Measurements from ENCODE around the gene PPP1R11. TPM values are rescaled to one million over a fixed set of nuclear protein-coding genes. Genes with fewer than 3 reads are reported as not detected.
A peak's percentile ranks its signal among the peaks of the same experiment; 100 is the strongest.
"Not testable (repeated sequence)": the region's sequence is repeated elsewhere in the genome, so short reads cannot be mapped to it uniquely, and the experiment has no call there.

The PPP1R11 gene
- total RNA-seq, 1 donor from 2014 or later = 56.1 TPM

DNA sequence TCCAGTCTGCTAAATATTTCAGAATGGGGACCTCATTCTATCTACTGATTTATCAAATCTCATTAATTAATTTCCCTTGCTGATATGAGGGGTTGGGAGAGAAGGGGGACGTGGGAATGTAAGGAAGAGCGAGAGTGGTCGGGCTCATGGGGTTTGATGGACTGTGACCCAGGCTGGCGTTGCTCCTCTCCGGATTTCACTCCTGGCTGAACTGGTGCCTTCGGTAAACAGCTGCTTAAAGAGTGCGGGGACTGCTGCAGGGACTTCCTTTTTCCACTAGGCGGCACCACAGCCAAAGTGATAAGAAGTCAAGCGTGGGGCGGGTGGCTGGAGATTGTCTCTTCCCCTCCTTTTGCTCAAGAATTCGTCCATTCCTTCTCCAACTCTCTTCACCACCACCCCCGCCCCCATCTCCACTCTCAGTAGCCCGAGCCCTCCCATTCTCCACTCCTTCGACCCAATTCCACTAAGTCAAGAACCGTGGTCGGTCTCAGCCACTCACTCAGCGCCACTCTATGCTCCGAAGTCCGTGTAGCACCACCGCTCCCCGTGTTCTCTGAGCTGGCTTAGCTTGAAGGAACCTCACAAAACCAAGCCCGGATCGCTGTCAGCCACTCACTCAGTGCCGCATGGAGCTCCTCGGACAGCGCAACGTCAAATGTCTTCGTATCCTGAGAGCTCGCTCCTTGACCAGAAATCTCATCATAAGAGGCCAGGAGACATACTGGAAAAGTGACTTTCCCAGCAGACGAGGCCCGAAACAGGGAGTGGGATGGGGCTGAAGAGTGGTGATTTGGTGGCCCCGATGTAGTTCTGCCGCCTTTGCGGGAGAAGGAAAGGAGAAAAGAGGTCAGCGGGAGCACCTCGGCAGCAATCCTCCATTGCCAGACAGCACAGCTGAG, 36.2 kb downstream of the PPP1R11 start:
- H3K9me3 Mint-ChIP-seq = no peaks in the 10 kb centered on the region
- peak overlapping the region; percentile 5 for H3K27ac Mint-ChIP-seq
- DNase-seq (ENCODE audit: low spot score) = peak; percentile 79
- intact Hi-C loops (cut with micrococcal nuclease) = loop anchor here (1.0 to 5.0 kb wide), 3 partner anchors 28 to 67 kb away; partner anchors contain the start of gene PPP1R11
- H3K27me3 Mint-ChIP-seq (ENCODE audit: low read depth) = peaks cover 60% of the 10 kb centered on the region
- peaks cover 26% of the 10 kb centered on the region for H3K4me1 Mint-ChIP-seq (ENCODE audit: low read depth)
- peaks cover 4% of the 10 kb centered on the region for H3K36me3 Mint-ChIP-seq (ENCODE audit: low read depth)
- H3K4me3 Mint-ChIP-seq (ENCODE audit: low read depth) = peak overlapping the region; percentile 77

- no peak for DNase-seq (ENCODE audit: low spot score)
- H3K4me1 Mint-ChIP-seq (ENCODE audit: low read depth) = peaks cover 26% of the 10 kb centered on the region
- H3K9me3 Mint-ChIP-seq = no peaks in the 10 kb centered on the region
- peaks cover 4% of the 10 kb centered on the region for H3K36me3 Mint-ChIP-seq (ENCODE audit: low read depth)
- intact Hi-C loops (cut with micrococcal nuclease) = loop anchor here (1.0 to 5.0 kb wide), 3 partner anchors 27 to 66 kb away; partner anchors contain the start of gene PPP1R11
- H3K4me3 Mint-ChIP-seq (ENCODE audit: low read depth) = peak overlapping the region; percentile 77
- H3K27ac Mint-ChIP-seq = no peak overlapping the region
- peaks cover 58% of the 10 kb centered on the region for H3K27me3 Mint-ChIP-seq (ENCODE audit: low read depth)
These were observed 36.8 kb downstream of the PPP1R11 start for GRCh38 chr6:30103872-30104179.

GRCh38 chr6:30104661-30105060, 37.7 kb downstream of the PPP1R11 start:
- peaks cover 2% of the 10 kb centered on the region for H3K36me3 Mint-ChIP-seq (ENCODE audit: low read depth)
- H3K4me1 Mint-ChIP-seq (ENCODE audit: low read depth) = peaks cover 26% of the 10 kb centered on the region
- H3K4me3 Mint-ChIP-seq (ENCODE audit: low read depth) = no peak overlapping the region
- no peak overlapping the region for H3K27ac Mint-ChIP-seq
- DNase-seq (ENCODE audit: low spot score) = no peak
- peaks cover 54% of the 10 kb centered on the region for H3K27me3 Mint-ChIP-seq (ENCODE audit: low read depth)
- no peaks in the 10 kb centered on the region for H3K9me3 Mint-ChIP-seq
- intact Hi-C loops (cut with micrococcal nuclease) = loop anchor here (5.0 kb wide), 1 partner anchor 37 kb away; the partner anchor contains the start of gene PPP1R11

GRCh38 chr6:30111266-30111856, 44.4 kb downstream of the PPP1R11 start:
- no peak for DNase-seq (ENCODE audit: low spot score)
- Mint-ChIP-seq H3K27me3 (ENCODE audit: low read depth) (peaks cover 52% of the 10 kb centered on the region), H3K4me3 (ENCODE audit: low read depth) (no peak overlapping the region), H3K27ac (no peak overlapping the region), H3K9me3 (no peaks in the 10 kb centered on the region), H3K4me1 (ENCODE audit: low read depth) (peaks cover 9% of the 10 kb centered on the region), H3K36me3 (ENCODE audit: low read depth) (no peaks in the 10 kb centered on the region)
- intact Hi-C loops (cut with micrococcal nuclease) = no loop called here

GRCh38 chr6:30112402-30112994, 45.5 kb downstream of the PPP1R11 start:
- Mint-ChIP-seq H3K27me3 (ENCODE audit: low read depth) (peaks cover 50% of the 10 kb centered on the region), H3K9me3 (no peaks in the 10 kb centered on the region), H3K27ac (no peak overlapping the region), H3K36me3 (ENCODE audit: low read depth) (no peaks in the 10 kb centered on the region), H3K4me3 (ENCODE audit: low read depth) (no peak overlapping the region), H3K4me1 (ENCODE audit: low read depth) (peaks cover 9% of the 10 kb centered on the region)
- intact Hi-C loops (cut with micrococcal nuclease) = no loop called here
- DNase-seq (ENCODE audit: low spot score) = no peak

DNA sequence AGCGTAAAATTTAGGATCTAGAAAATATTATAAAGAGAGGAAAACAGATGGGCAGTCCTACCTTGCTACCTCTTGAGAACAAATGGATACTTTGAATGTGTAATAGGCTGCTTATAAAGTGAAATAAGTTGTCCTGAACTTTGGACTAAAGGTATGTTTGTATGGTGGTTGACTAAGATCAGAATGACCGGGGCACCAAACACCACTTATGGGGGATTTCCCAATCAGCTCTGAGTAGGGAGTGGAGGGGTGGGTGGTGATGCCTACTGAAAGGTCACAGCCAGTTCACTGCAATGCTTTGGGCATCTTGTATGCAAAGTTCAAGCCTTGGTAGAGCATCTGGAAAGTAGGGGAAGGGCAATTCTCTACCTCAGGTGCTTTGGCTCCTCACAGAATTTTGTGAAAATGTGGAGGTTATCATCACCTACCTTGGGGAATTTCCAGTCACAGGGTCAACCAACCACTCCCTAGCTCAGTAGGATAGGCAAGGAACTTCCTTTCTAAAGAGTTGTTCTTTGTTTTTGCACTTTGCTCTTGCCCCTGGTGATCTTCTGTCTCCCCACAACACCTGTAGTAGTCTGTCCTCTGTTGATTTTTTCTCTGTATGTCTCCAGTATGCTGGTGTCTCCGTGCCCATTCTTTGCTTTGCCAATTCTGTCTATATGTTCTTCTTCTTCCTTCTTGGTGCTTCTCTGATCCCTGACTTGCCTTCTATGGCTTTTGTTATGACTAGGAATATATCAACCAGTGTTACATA, 46.2 kb downstream of the PPP1R11 start, which contains the start of gene TRIM31:
Gene TRIM31, minus strand, starts transcription at position 88 of the 757 bp plus-strand sequence. CDS start 285 bp downstream, outside the sequence.
- H3K36me3 Mint-ChIP-seq (ENCODE audit: low read depth) = no peaks in the 10 kb centered on the region
- intact Hi-C loops (cut with micrococcal nuclease) = no loop called here
- H3K9me3 Mint-ChIP-seq = no peaks in the 10 kb centered on the region
- H3K27me3 Mint-ChIP-seq (ENCODE audit: low read depth) = peaks cover 47% of the 10 kb centered on the region
- H3K27ac Mint-ChIP-seq = no peak within 1 kb of the TSS
- peaks cover 7% of the 10 kb centered on the region for H3K4me1 Mint-ChIP-seq (ENCODE audit: low read depth)
- H3K4me3 Mint-ChIP-seq (ENCODE audit: low read depth) = no peak within 1 kb of the TSS
- DNase-seq (ENCODE audit: low spot score) = no peak

DNA sequence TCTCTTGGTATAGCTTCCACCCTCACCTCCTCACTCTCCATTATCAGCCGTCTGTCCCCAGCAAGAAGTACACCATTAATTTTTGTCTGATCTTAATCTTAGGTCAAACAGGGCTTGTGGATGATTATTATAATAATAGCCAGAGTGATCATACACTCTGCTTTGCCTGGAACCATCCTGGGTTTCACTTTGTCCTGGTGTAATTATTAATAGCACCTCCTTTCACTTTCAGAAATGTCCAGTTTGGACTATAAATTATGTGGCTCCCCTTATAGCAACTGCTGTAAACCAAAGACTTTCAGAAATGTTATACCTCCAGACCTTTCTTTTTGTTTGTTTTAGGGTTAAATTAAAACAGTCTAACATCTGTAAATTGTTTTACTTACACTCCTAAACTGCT, 46.8 kb downstream of the PPP1R11 start:
- intact Hi-C loops (cut with micrococcal nuclease) = no loop called here
- Mint-ChIP-seq H3K27me3 (ENCODE audit: low read depth) (peaks cover 44% of the 10 kb centered on the region), H3K4me3 (ENCODE audit: low read depth) (no peak overlapping the region), H3K9me3 (no peaks in the 10 kb centered on the region), H3K27ac (no peak overlapping the region), H3K4me1 (ENCODE audit: low read depth) (peaks cover 7% of the 10 kb centered on the region), H3K36me3 (ENCODE audit: low read depth) (no peaks in the 10 kb centered on the region)
- no peak for DNase-seq (ENCODE audit: low spot score)

- intact Hi-C loops (cut with micrococcal nuclease) = no loop called here
- Mint-ChIP-seq H3K9me3 (no peaks in the 10 kb centered on the region), H3K27me3 (ENCODE audit: low read depth) (peaks cover 36% of the 10 kb centered on the region), H3K4me3 (ENCODE audit: low read depth) (no peak overlapping the region), H3K4me1 (ENCODE audit: low read depth) (peaks cover 7% of the 10 kb centered on the region), H3K27ac (no peak overlapping the region), H3K36me3 (ENCODE audit: low read depth) (no peaks in the 10 kb centered on the region)
- no peak for DNase-seq (ENCODE audit: low spot score)
These were observed 49.7 kb downstream of the PPP1R11 start for GRCh38 chr6:30116724-30117123.

DNA sequence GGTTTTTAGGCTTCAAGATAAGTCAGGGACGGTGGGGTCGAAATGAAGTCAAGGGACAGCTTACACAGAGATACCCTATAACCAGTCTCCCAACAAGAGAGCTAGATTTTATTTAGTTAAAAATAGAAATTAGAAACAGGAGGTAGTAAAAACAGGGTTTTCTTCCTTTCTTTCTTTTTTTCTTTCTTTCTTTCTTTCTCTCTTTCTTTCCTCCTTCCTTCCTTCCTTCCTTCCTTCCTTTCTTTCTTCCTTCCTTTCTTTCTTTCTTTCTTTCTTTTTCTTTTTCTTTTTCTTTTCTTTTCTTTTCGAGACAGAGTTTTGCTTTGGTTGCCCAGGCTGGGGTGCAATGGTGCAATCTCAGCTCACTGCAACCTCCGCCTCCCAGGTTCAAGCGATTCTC, 51.7 kb downstream of the PPP1R11 start:
- H3K4me3 Mint-ChIP-seq (ENCODE audit: low read depth); H3K27ac Mint-ChIP-seq; H3K4me1 Mint-ChIP-seq (ENCODE audit: low read depth); DNase-seq (ENCODE audit: low spot score); H3K36me3 Mint-ChIP-seq (ENCODE audit: low read depth); H3K9me3 Mint-ChIP-seq; intact Hi-C loops (cut with micrococcal nuclease): not testable (repeated sequence)
- H3K27me3 Mint-ChIP-seq (ENCODE audit: low read depth) = peaks cover 36% of the 10 kb centered on the region

Other genes starting within 250 kb of the PPP1R11 start
- gene HLA-G, start 239.4 kb upstream of the PPP1R11 start, total RNA-seq = 1.1 and 1.2 TPM in 2 replicates
- gene HLA-A, start 124.7 kb upstream of the PPP1R11 start, total RNA-seq = 1,569 and 1,592 TPM in 2 replicates
- 76.0 and 78.2 TPM in 2 replicates for gene POLR1H, start 5.9 kb upstream of the PPP1R11 start, total RNA-seq
- not detected in 2 replicates for gene RNF39, start 8.6 kb downstream of the PPP1R11 start, total RNA-seq
- gene TRIM31, start 45.9 kb downstream of the PPP1R11 start, total RNA-seq = not detected in 2 replicates
- not detected in 2 replicates for gene TRIM40, start 68.9 kb downstream of the PPP1R11 start, total RNA-seq
- gene TRIM10, start 94.0 kb downstream of the PPP1R11 start, total RNA-seq = 0.09 TPM in 1 of 2 replicates, not detected in the other
- gene TRIM15, start 96.3 kb downstream of the PPP1R11 start, total RNA-seq = 0.41 and 0.46 TPM in 2 replicates
- gene TRIM26, start 146.2 kb downstream of the PPP1R11 start, total RNA-seq = 49.9 and 51.5 TPM in 2 replicates